ENCODE measurements around the gene HPN.

- TF ChIP-seq CTCF (IDR thresholded peaks at IDR 0.05) (no peak), POLR2A (IDR thresholded peaks at IDR 0.05) (no peak)
Observed at GRCh38 chr19:35099897-35100275, 58.4 kb downstream of the HPN start.

Data from uterus (tissue), 2 donors.